Measurements from ENCODE around the gene PTPN4.
"Not testable (repeated sequence)": the region's sequence is repeated elsewhere in the genome, so short reads cannot be mapped to it uniquely, and the experiment has no call there.

PTPN4 gene

DNA sequence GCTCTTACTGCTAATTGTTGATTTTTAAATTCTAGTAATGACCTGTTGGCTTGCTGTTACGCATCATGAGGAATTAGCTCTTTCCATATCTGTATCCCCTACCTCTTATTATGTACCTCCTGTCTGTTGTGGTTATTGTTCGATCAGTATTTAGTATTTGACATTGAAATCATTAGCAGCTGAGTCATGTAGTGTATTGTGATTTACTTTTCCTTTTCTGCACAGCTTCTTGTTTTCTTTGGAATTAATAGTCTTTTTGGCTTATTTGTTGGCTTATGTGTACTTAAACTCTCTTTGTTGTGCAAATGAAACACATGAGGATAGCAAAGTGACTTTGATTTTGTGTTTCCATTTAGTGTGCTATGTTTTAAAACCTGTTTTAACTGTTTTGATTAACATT is 257.5 kb downstream of the PTPN4 start:
- peaks cover 19% of the 10 kb centered on the region for H3K4me1 ChIP-seq (ENCODE audit: insufficient read depth, poor library complexity, severe bottlenecking)
- ATAC-seq (ENCODE audit: low read depth): no peak

GRCh38 chr2:120018549-120018948 is 258.8 kb downstream of the PTPN4 start:
- H3K9me3 ChIP-seq (ENCODE audit: severe bottlenecking): no peaks in the 10 kb centered on the region
- ATAC-seq (ENCODE audit: low read depth): no peak
- no peaks in the 10 kb centered on the region; the same call in 1 of the 2 replicates for H3K36me3 ChIP-seq (ENCODE audit: low read depth)
- H3K27ac ChIP-seq (ENCODE audit: poor library complexity, severe bottlenecking): no peak overlapping the region
- no peaks in the 10 kb centered on the region for H3K27me3 ChIP-seq (ENCODE audit: insufficient read depth, poor library complexity, severe bottlenecking)
- no peak for DNase-seq (ENCODE audit: low spot score)
- H3K4me1 ChIP-seq (ENCODE audit: insufficient read depth, poor library complexity, severe bottlenecking): peaks cover 17% of the 10 kb centered on the region
- H3K4me3 ChIP-seq (ENCODE audit: severe bottlenecking): no peak overlapping the region
- TF ChIP-seq CTCF (IDR thresholded peaks at IDR 0.05; ENCODE audit: poor library complexity, severe bottlenecking): no peak

More for the DNA sequence above, 257.5 kb downstream of the PTPN4 start:
- Histone ChIP-seq H3K4me3 (ENCODE audit: severe bottlenecking) (no peak overlapping the region), H3K27me3 (ENCODE audit: insufficient read depth, poor library complexity, severe bottlenecking) (no peaks in the 10 kb centered on the region), H3K27ac (ENCODE audit: poor library complexity, severe bottlenecking) (no peak overlapping the region), H3K9me3 (ENCODE audit: severe bottlenecking) (no peaks in the 10 kb centered on the region), H3K36me3 (ENCODE audit: low read depth) (no peaks in the 10 kb centered on the region; the same call in 1 of the 2 replicates)
- no peak for DNase-seq (ENCODE audit: low spot score)
- TF ChIP-seq CTCF (IDR thresholded peaks at IDR 0.05; ENCODE audit: poor library complexity, severe bottlenecking): no peak

GRCh38 chr2:120020554-120020953 is 260.8 kb downstream of the PTPN4 start:
- no peak overlapping the region for H3K4me3 ChIP-seq (ENCODE audit: severe bottlenecking)
- DNase-seq (ENCODE audit: low spot score): no peak

GRCh38 chr2:120022505-120022904 is 262.8 kb downstream of the PTPN4 start:
- not testable (repeated sequence) for H3K36me3 ChIP-seq (ENCODE audit: low read depth); DNase-seq (ENCODE audit: low spot score); H3K4me1 ChIP-seq (ENCODE audit: insufficient read depth, poor library complexity, severe bottlenecking)

More at GRCh38 chr2:120020554-120020953, 260.8 kb downstream of the PTPN4 start:
- TF ChIP-seq CTCF (IDR thresholded peaks at IDR 0.05; ENCODE audit: poor library complexity, severe bottlenecking): no peak
- Histone ChIP-seq H3K36me3 (ENCODE audit: low read depth) (no peaks in the 10 kb centered on the region; the same call in 1 of the 2 replicates), H3K9me3 (ENCODE audit: severe bottlenecking) (no peaks in the 10 kb centered on the region), H3K27ac (ENCODE audit: poor library complexity, severe bottlenecking) (no peak overlapping the region), H3K4me1 (ENCODE audit: insufficient read depth, poor library complexity, severe bottlenecking) (peaks cover 10% of the 10 kb centered on the region), H3K27me3 (ENCODE audit: insufficient read depth, poor library complexity, severe bottlenecking) (no peaks in the 10 kb centered on the region)
- ATAC-seq (ENCODE audit: low read depth): no peak

GRCh38 chr2:120026890-120027289 is 267.2 kb downstream of the PTPN4 start:
- DNase-seq (ENCODE audit: low spot score): no peak
- no peaks in the 10 kb centered on the region for H3K36me3 ChIP-seq (ENCODE audit: low read depth)
- no peaks in the 10 kb centered on the region for H3K27me3 ChIP-seq (ENCODE audit: insufficient read depth, poor library complexity, severe bottlenecking)
- no peak for TF ChIP-seq CTCF (IDR thresholded peaks at IDR 0.05; ENCODE audit: poor library complexity, severe bottlenecking)
- H3K9me3 ChIP-seq (ENCODE audit: severe bottlenecking): no peaks in the 10 kb centered on the region
- no peak overlapping the region for H3K4me3 ChIP-seq (ENCODE audit: severe bottlenecking)
- H3K27ac ChIP-seq (ENCODE audit: poor library complexity, severe bottlenecking): no peak overlapping the region
- H3K4me1 ChIP-seq (ENCODE audit: insufficient read depth, poor library complexity, severe bottlenecking): no peaks in the 10 kb centered on the region
- no peak for ATAC-seq (ENCODE audit: low read depth)

More at GRCh38 chr2:120022505-120022904, 262.8 kb downstream of the PTPN4 start:
- ATAC-seq (ENCODE audit: low read depth); H3K27ac ChIP-seq (ENCODE audit: poor library complexity, severe bottlenecking); H3K4me3 ChIP-seq (ENCODE audit: severe bottlenecking); H3K9me3 ChIP-seq (ENCODE audit: severe bottlenecking); H3K27me3 ChIP-seq (ENCODE audit: insufficient read depth, poor library complexity, severe bottlenecking): not testable (repeated sequence)

Data from RWPE2 (cell line).